Peyer's patch (tissue), 4 donors: ENCODE measurements around the gene ASPSCR1.

Experiments used
- POLR2A ChIP-seq, 2 donors: fragments of 450-650 bp; IDR thresholded peaks; one replicate each; pipeline ENCODE4 v1.5.1; 2017; ENCODE audit warnings: antibody characterized with exemption in 2 of 2, mild to moderate bottlenecking in 2 of 2, moderate library complexity in 2 of 2
- TF ChIP-seq, protein P1 (sequence below), 6 experiments: fragments of 450-650 bp in 4 of 6; fragments of 200-600 bp in 2 of 6; sonication (generic) in 1 of 6; IDR thresholded peaks; one replicate each; pipeline ENCODE4 v1.5.1; 2017 to 2019; ENCODE audit warnings: antibody characterized with exemption in 6 of 6, mild to moderate bottlenecking in 3 of 6, moderate library complexity in 1 of 6

DNA sequence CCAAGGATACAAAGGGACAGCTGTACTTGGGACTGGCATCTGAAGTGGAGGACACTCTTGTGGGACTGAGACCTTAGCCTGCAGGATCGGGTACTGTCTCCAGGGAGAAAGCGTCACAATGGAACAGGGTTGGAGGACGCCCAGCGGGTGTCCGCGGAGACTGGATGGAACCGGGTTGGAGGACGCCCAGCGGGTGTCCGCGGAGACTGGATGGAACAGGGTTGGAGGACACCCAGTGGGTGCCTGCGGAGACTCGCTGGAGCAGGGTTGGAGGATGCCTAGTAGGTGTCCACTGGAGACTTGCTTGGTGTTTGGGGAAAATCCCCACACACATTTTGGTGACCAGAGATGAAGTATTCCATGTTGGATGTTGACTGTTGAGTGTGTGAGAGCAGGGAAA lies 30.2 kb upstream of the ASPSCR1 start, which contains the start of gene MYADML2:
- TF ChIP-seq, protein P1, sequence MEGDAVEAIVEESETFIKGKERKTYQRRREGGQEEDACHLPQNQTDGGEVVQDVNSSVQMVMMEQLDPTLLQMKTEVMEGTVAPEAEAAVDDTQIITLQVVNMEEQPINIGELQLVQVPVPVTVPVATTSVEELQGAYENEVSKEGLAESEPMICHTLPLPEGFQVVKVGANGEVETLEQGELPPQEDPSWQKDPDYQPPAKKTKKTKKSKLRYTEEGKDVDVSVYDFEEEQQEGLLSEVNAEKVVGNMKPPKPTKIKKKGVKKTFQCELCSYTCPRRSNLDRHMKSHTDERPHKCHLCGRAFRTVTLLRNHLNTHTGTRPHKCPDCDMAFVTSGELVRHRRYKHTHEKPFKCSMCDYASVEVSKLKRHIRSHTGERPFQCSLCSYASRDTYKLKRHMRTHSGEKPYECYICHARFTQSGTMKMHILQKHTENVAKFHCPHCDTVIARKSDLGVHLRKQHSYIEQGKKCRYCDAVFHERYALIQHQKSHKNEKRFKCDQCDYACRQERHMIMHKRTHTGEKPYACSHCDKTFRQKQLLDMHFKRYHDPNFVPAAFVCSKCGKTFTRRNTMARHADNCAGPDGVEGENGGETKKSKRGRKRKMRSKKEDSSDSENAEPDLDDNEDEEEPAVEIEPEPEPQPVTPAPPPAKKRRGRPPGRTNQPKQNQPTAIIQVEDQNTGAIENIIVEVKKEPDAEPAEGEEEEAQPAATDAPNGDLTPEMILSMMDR (IDR thresholded peaks at IDR 0.05): no peak
- TF ChIP-seq POLR2A (IDR thresholded peaks at IDR 0.05): no peak
